HepG2 (cell line): Measurements from ENCODE around the gene WNK4. TPM values are rescaled to one million over a fixed set of nuclear protein-coding genes. Genes with fewer than 3 reads are reported as not detected.

Source experiments
- ATAC-seq: fragments of 200-7000 bp; cut with Tn5 transposase; 3 replicates; pipeline ENCODE4 v1.9.1; 2020; ENCODE audit warnings: mild to moderate bottlenecking, moderate library complexity
- BruUV-seq: library from RNA; stranded (reverse); fragments of 400-500 nt; replicated peaks from 2 replicates; lab custom pipeline; 2021; lab: Mats Ljungman, UMichigan
- CTCF ChIA-PET: fragments of 300-600 bp; formaldehyde crosslinking; extraction: SDS; loops from one replicate; lab custom pipeline; 2021; ENCODE audit warnings: low total read pairs, inconsistent platforms, low intra/inter-chr PET ratio; lab: Yijun Ruan, JAX
- POLR2A ChIA-PET: fragments of 350-600 bp; sonication (Branson Sonifier 250); formaldehyde crosslinking; loops from one replicate; lab custom pipeline; 2020; ENCODE audit warnings: antibody characterized with exemption, inconsistent platforms; lab: Yijun Ruan, JAX
- DNase-seq: peaks from one replicate; pipeline ENCODE4 v3.0.0-alpha.2; 2015; ENCODE audit warnings: low spot score
- FAIRE-seq: peaks from 3 replicates; lab custom pipeline; 2011; peaks lifted over from hg19 to GRCh38; lab: Jason Lieb, UNC
- H2AFZ ChIP-seq: one replicate; pipeline ENCODE4 v1.6.1; 2011; ENCODE audit warnings: low read length, inconsistent platforms
- H3K27ac ChIP-seq: fragments of 300-600 bp; 3 replicates; pipeline ENCODE4 v1.8.0; 2011; ENCODE audit warnings: mixed run types, mild to moderate bottlenecking, mixed read lengths, low read length, inconsistent platforms; ENCODE audit not compliant: insufficient read depth; ENCODE audit errors: extremely low read length
- H3K27me3 ChIP-seq, 2 experiments: fragments of 200-600 bp in 1 of 2; 2 replicates in 1 of 2; 3 replicates in 1 of 2; pipeline versions ENCODE4 v1.6.0 to v1.8.0; 2011; ENCODE audit warnings: low read length in 2 of 2, mild to moderate bottlenecking in 2 of 2, moderate library complexity in 2 of 2, inconsistent platforms in 1 of 2; ENCODE audit not compliant: insufficient read depth in 2 of 2, control insufficient read depth in 1 of 2
- H3K36me3 ChIP-seq, 2 experiments: fragments of 200-600 bp in 1 of 2; replicated peaks in 1 of 2; 2 replicates in 1 of 2; 3 replicates in 1 of 2; pipeline versions ENCODE4 v1.5.1 to v1.8.0; 2011; ENCODE audit warnings: low read length in 2 of 2, inconsistent platforms in 1 of 2; ENCODE audit not compliant: insufficient read depth in 2 of 2, control insufficient read depth in 1 of 2
- H3K4me1 ChIP-seq: 2 replicates; pipeline ENCODE4 v1.5.1; 2012; ENCODE audit warnings: low read length, inconsistent platforms; ENCODE audit not compliant: insufficient read depth
- H3K4me2 ChIP-seq: 2 replicates; pipeline ENCODE4 v1.6.0; 2011; ENCODE audit warnings: low read depth, low read length, inconsistent platforms
- H3K4me3 ChIP-seq, 3 experiments: fragments of 200-600 bp in 1 of 3; sonication (generic), shearing (Covaris generic) in 1 of 3; replicated peaks in 1 of 3; 2 replicates each; pipeline ENCODE4 v1.5.1; 2011 to 2016; ENCODE audit warnings: low read length in 3 of 3, inconsistent platforms in 2 of 3, low read depth in 2 of 3, mild to moderate bottlenecking in 2 of 3, control low read depth in 1 of 3, mixed read lengths in 1 of 3; ENCODE audit not compliant: insufficient read depth in 1 of 3
- H3K79me2 ChIP-seq: one replicate; pipeline ENCODE4 v1.6.1; 2011; ENCODE audit warnings: low read length, inconsistent platforms; ENCODE audit not compliant: insufficient read depth
- H3K9ac ChIP-seq: 2 replicates; pipeline ENCODE4 v1.6.0; 2011; ENCODE audit warnings: mild to moderate bottlenecking, low read depth, low read length, inconsistent platforms; ENCODE audit not compliant: insufficient read depth
- H3K9me3 ChIP-seq: 2 replicates; pipeline ENCODE4 v1.5.1; 2012; ENCODE audit warnings: mild to moderate bottlenecking, low read length
- H4K20me1 ChIP-seq: 2 replicates; pipeline ENCODE4 v1.6.0; 2011; ENCODE audit warnings: inconsistent platforms, mild to moderate bottlenecking, low read length, moderate library complexity; ENCODE audit not compliant: insufficient read depth
- ETV5 ChIP-seq: IDR thresholded peaks from 2 replicates; pipeline ENCODE4 v1.6.1; 2018; ENCODE audit warnings: missing biosample characterization, missing genetic modification reagents, inconsistent platforms, borderline replicate concordance
- FOSL1 ChIP-seq: sonication (generic); formaldehyde crosslinking; IDR thresholded peaks from 2 replicates; pipeline ENCODE4 v1.9.0; 2021; ENCODE audit warnings: missing genetic modification reagents, borderline replicate concordance
- FOXA3 ChIP-seq: IDR thresholded peaks from 2 replicates; pipeline ENCODE4 v1.6.1; 2016; ENCODE audit warnings: missing genetic modification reagents, missing compliant biosample characterization
- HIVEP1 ChIP-seq: sonication (generic); formaldehyde crosslinking; IDR thresholded peaks from 2 replicates; pipeline ENCODE4 v1.4.0; 2020; ENCODE audit warnings: mild to moderate bottlenecking, missing genetic modification reagents
- HMG20A ChIP-seq: IDR thresholded peaks from 2 replicates; pipeline ENCODE4 v1.6.1; 2016; ENCODE audit warnings: borderline replicate concordance
- KAT2B ChIP-seq: fragments of 150-350 bp; IDR thresholded peaks from 2 replicates; pipeline ENCODE4 v1.6.1; 2014; ENCODE audit warnings: low read depth, low read length, borderline replicate concordance
- NFKB2 ChIP-seq: sonication (generic); formaldehyde crosslinking; IDR thresholded peaks from 2 replicates; pipeline ENCODE4 v1.4.0; 2020; ENCODE audit warnings: missing genetic modification reagents, borderline replicate concordance
- PATZ1 ChIP-seq: sonication (generic); formaldehyde crosslinking; IDR thresholded peaks from 2 replicates; pipeline ENCODE4 v1.4.0; 2020; ENCODE audit warnings: missing genetic modification reagents
- PITX1 ChIP-seq: sonication (generic); formaldehyde crosslinking; IDR thresholded peaks from 2 replicates; pipeline ENCODE4 v1.5.1; 2020; ENCODE audit warnings: mild to moderate bottlenecking, missing genetic modification reagents
- RARG ChIP-seq: sonication (generic); formaldehyde crosslinking; IDR thresholded peaks from 2 replicates; pipeline ENCODE4 v1.4.0; 2020; ENCODE audit warnings: low read depth, mild to moderate bottlenecking, missing genetic modification reagents
- REPIN1 ChIP-seq: sonication (generic); formaldehyde crosslinking; IDR thresholded peaks from 2 replicates; pipeline ENCODE4 v1.8.0; 2022; ENCODE audit warnings: missing genetic modification reagents, low read depth, mild to moderate bottlenecking, borderline replicate concordance
- SNRNP70 ChIP-seq: fragments of 200-400 bp; formaldehyde crosslinking; IDR thresholded peaks from 2 replicates; pipeline ENCODE4 v1.6.1; 2017; ENCODE audit warnings: mild to moderate bottlenecking, low read depth, low read length, moderate library complexity
- SP5 ChIP-seq: IDR thresholded peaks from 2 replicates; pipeline ENCODE4 v1.6.1; 2016; ENCODE audit warnings: low read depth, borderline replicate concordance
- U2AF1 ChIP-seq: fragments of 200-400 bp; formaldehyde crosslinking; optimal IDR thresholded peaks from 2 replicates; pipeline ENCODE3; 2017; ENCODE audit warnings: mild to moderate bottlenecking, low read depth, low read length
- ZBTB20 ChIP-seq: sonication (generic); formaldehyde crosslinking; IDR thresholded peaks from 2 replicates; pipeline ENCODE4 v1.8.1; 2023; ENCODE audit warnings: missing genetic modification reagents, low read depth, mild to moderate bottlenecking, borderline replicate concordance
- ZFP82 ChIP-seq: sonication (generic); formaldehyde crosslinking; IDR thresholded peaks from 2 replicates; pipeline ENCODE4 v1.5.1; 2020; ENCODE audit warnings: mild to moderate bottlenecking, missing genetic modification reagents, borderline replicate concordance
- ZNF549 ChIP-seq: sonication (generic); formaldehyde crosslinking; IDR thresholded peaks from 2 replicates; pipeline ENCODE4 v1.5.0; 2020; ENCODE audit warnings: missing genetic modification reagents
- ZNF737 ChIP-seq: sonication (generic); formaldehyde crosslinking; IDR thresholded peaks from 2 replicates; pipeline ENCODE4 v1.5.0; 2020; ENCODE audit warnings: missing genetic modification reagents, mild to moderate bottlenecking, borderline replicate concordance
- ZNF782 ChIP-seq: sonication (generic); formaldehyde crosslinking; IDR thresholded peaks from 2 replicates; pipeline ENCODE4 v1.4.0; 2020; ENCODE audit warnings: missing genetic modification reagents, mild to moderate bottlenecking, borderline replicate concordance
- ZNF816 ChIP-seq: sonication (generic); formaldehyde crosslinking; IDR thresholded peaks from 2 replicates; pipeline ENCODE4 v1.8.0; 2022; ENCODE audit warnings: missing genetic modification reagents, mild to moderate bottlenecking, borderline replicate concordance
- WGBS: methylation state at CpG from one replicate; pipeline ENCODE4 v1.1.6; 2017; ENCODE audit warnings: low lambda C conversion rate; 5-methylcytosine and 5-hydroxymethylcytosine counted together
- in situ Hi-C: cut with HindIII; loops from 2 replicates; pipeline ENCODE4 v1.10.0; 2017; ENCODE audit warnings: low pct_unique_long_range_greater_than_20kb; ENCODE audit not compliant: extremely low pct_ligation_motif_present
- intact Hi-C: fragments of 100-400 bp; cut with micrococcal nuclease; formaldehyde crosslinking; loops from one replicate; pipeline ENCODE4 v1.10.0; 2022; ENCODE audit not compliant: unreplicated experiment
- polyA plus RNA-seq, 8 experiments: library from polyadenylated mRNA; depleted of rRNA in 3 of 8; stranded (reverse) in 7 of 8; unstranded in 1 of 8; fragments of >200 nt; fragmentation: Illumina TruSeq in 4 of 8; extraction: Trizol in 4 of 8; gene quantifications; 2 replicates each; pipeline versions ENCODE4 v1.2.1 to v1.2.3, GENCODE V29; 2011 to 2016; ENCODE audit warnings: low read depth in 4 of 8, missing spikeins in 1 of 8, mixed read lengths in 1 of 8; ENCODE audit not compliant: insufficient read depth in 1 of 8
- total RNA-seq, 5 experiments: library from RNA; depleted of rRNA; stranded (reverse); fragments of >200 nt; fragmentation: Illumina TruSeq; extraction: Trizol; gene quantifications; 2 replicates each; pipeline ENCODE4 v1.2.3, GENCODE V29; 2016; ENCODE audit warnings: low read depth in 1 of 5
- TF ChIP-seq, protein P1 (sequence below): sonication (generic); formaldehyde crosslinking; IDR thresholded peaks from 2 replicates; pipeline ENCODE4 v1.8.1; 2023; ENCODE audit warnings: mild to moderate bottlenecking, moderate library complexity, missing genetic modification reagents

Gene WNK4
- total and polyA plus RNA-seq, 2 of the 13 experiments (the other 11 are each of a cell fraction or from before 2014, with no cell fraction given) = 2.7 to 13.7 TPM

- TF ChIP-seq RARG (CRISPR knock-in tag) (0 out of 2 replicates have a peak, but pooled peaks have one; percentile 6), NFKB2 (CRISPR knock-in tag) (no peak), ZFP82 (CRISPR knock-in tag) (no peak), ETV5 (CRISPR knock-in tag) (peak; percentile 17; the same call in 1 of the 2 replicates), ZNF737 (no peak), HMG20A (CRISPR knock-in tag) (0 out of 2 replicates have a peak, but pooled peaks have one; percentile 22), KAT2B (no peak), HIVEP1 (CRISPR knock-in tag) (no peak)
- TF ChIP-seq, protein P1, sequence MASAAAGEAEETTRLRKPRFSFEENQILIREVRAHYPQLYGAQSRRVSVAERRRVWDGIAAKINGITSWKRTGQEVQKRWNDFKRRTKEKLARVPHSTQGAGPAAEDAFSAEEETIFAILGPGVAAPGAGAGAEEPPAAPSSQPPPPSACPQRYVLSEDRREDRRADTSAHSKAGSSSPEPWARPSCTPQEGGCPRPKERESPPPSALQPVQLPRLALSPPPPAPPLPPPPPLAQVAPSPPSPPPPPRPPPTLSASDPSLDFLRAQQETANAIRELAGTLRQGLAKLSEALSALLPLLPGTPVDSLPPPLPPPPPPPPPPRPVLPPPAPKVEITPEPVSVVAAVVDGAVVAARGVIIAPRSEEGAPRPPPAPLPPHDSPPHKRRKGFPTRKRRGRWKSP (CRISPR knock-in tag) = no peak
- TF ChIP-seq, all 625 proteins: peak for 6
Measured at GRCh38 chr17:42774066-42774745, 6.2 kb upstream of the WNK4 start (continued).

GRCh38 chr17:42775534-42776098 lies 4.8 kb upstream of the WNK4 start:
- no peak for FAIRE-seq
- BruUV-seq = no TSS peak
- no peak for ATAC-seq
- TF ChIP-seq PITX1 (CRISPR knock-in tag) (no peak), U2AF1 (no peak), ZBTB20 (no peak), ZNF816 (CRISPR knock-in tag) (peak; percentile 78), ZNF549 (CRISPR knock-in tag) (no peak), SNRNP70 (no peak), PATZ1 (CRISPR knock-in tag) (no peak; the same call in 1 of the 2 replicates), ZNF782 (no peak), REPIN1 (CRISPR knock-in tag) (no peak), FOSL1 (CRISPR knock-in tag) (no peak), SP5 (CRISPR knock-in tag) (no peak), FOXA3 (CRISPR knock-in tag) (peak; percentile 32; the same call in 1 of the 2 replicates)

More at GRCh38 chr17:42775534-42776098, 4.8 kb upstream of the WNK4 start:
- Histone ChIP-seq H3K4me1 (peaks cover 72% of the 10 kb centered on the region), H3K4me3 (no peak overlapping the region), H4K20me1 (no peaks in the 10 kb centered on the region), H3K79me2 (peaks cover 25% of the 10 kb centered on the region), H3K9ac (0 out of 2 replicates have a peak overlapping the region, but pooled peaks have one; percentile 16), H3K27me3 (no peaks in the 10 kb centered on the region; a peak in 1 of 5 replicates), H3K27ac (peak overlapping the region; percentile 66), H3K9me3 (no peaks in the 10 kb centered on the region), H3K36me3 (peaks cover 5 to 20% of the 10 kb centered on the region in 2 experiments; a peak in 4 of 5 replicates), H3K4me2 (peak overlapping the region; percentile 48), H2AFZ (no peak overlapping the region)
- ChIA-PET CTCF (no interaction called here), POLR2A (interaction anchor here (0.8 to 8.4 kb wide), 3 partner anchors 14 to 58 kb away, joined by 7 to 278 read pairs (median 53); partner anchors contain the start of genes CNTD1, COA3, PSME3 and RAMP2)
- 46% methylated on average over 3 of the region's 3 CpGs for whole genome bisulfite sequencing
- in situ Hi-C loops = no loop called here
- intact Hi-C loops = no loop called here
- DNase-seq = peak; percentile 53
